ENCODE data around the gene FHAD1.
A peak's percentile ranks its signal among the peaks of the same experiment; 100 is the strongest.

FHAD1 gene

DNA sequence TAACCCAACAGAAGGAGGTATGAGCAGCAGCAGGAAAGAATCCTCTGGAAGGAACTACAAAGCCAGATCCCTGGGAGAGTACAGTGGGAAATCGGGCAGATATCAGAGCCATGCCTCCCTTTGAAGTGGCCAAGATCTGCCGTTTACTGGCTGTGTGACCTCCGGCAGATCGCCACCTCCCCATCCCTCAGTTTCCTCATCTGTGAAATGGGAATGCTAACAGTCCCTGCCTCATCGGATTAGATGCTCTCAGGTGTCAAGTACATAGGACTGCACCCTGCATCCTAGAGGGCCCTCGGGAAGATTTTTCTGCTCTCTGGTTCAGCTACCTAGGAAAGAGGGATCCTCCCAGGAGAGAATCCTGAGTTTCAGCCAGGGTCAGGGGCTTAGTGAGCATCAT lies 102.1 kb downstream of the FHAD1 start:
- H3K4me2 ChIP-seq (ENCODE audit: low read length): no peak overlapping the region
- H3K4me3 ChIP-seq (ENCODE audit: low read length): no peak overlapping the region
- H3K9me3 ChIP-seq (replicated peaks; ENCODE audit: low read length): no peaks in the 10 kb centered on the region
- H3K36me3 ChIP-seq (ENCODE audit: insufficient read depth, low read length): no peaks in the 10 kb centered on the region
- peaks cover 24% of the 10 kb centered on the region for H3K4me1 ChIP-seq (ENCODE audit: control insufficient read depth, insufficient read depth, low read length)
- no peaks in the 10 kb centered on the region for H3K27me3 ChIP-seq (ENCODE audit: control insufficient read depth, insufficient read depth, low read length)
- H3K9ac ChIP-seq (ENCODE audit: low read depth, low read length): no peak overlapping the region

DNA sequence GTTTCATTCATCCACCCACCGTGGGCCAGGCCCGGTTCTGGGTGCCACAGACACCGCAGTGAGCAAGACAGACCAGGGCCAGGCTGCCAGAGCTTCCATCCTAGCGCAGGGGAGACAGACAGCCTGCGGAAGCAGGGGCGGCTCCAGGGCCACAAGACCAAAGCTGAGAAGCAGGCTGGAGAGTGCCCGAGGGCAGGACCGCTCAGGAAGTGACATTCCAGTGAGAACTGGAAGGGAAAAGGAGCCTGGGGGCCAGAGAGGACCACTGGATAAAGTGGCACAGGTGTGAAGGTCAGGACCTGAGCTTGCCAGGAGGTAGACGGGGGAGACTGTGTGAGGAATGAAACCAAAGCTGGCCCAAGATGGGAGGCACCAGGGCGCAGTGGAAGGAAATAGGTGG lies 103.1 kb downstream of the FHAD1 start:
- H3K27me3 ChIP-seq (ENCODE audit: control insufficient read depth, insufficient read depth, low read length): no peaks in the 10 kb centered on the region
- peaks cover 30% of the 10 kb centered on the region for H3K4me1 ChIP-seq (ENCODE audit: control insufficient read depth, insufficient read depth, low read length)
- H3K9ac ChIP-seq (ENCODE audit: low read depth, low read length): no peak overlapping the region
- no peak overlapping the region for H3K4me2 ChIP-seq (ENCODE audit: low read length)
- H3K9me3 ChIP-seq (replicated peaks; ENCODE audit: low read length): no peaks in the 10 kb centered on the region
- no peak overlapping the region for H3K4me3 ChIP-seq (ENCODE audit: low read length)
- no peaks in the 10 kb centered on the region for H3K36me3 ChIP-seq (ENCODE audit: insufficient read depth, low read length)

DNA sequence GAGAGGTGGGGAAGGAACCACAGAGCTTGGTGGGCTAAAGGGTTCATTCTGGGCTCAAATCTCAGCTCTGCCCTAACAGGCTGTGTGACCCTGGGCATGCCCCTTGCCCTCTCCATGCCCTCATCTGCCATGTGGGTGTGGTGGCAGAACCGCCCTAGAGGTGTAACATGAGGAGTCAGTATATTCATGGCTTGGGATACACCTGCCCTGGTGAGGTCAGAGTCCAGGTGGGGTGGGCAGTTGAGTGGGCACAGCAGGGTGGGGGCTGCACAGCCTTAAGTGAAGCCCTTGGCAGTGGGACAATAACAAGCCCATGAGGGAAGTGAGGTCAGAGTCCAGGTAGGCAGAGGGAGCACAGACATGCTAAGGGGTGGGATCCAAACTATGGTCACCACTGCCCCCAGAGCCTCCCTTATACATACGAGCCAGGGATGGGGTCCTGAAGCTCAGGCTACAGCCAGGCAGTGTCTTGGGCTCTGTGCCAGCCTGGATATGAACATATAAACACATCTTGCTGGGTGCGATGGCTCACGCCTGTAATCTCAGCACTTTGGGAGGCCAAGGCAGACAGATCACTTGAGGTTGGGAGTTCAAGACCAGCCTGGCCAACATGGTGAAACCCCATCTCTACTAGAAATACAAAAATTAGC lies 103.7 kb downstream of the FHAD1 start:
- H3K4me1 ChIP-seq (ENCODE audit: control insufficient read depth, insufficient read depth, low read length): peaks cover 30% of the 10 kb centered on the region
- no peak overlapping the region for H3K4me2 ChIP-seq (ENCODE audit: low read length)
- H3K9ac ChIP-seq (ENCODE audit: low read depth, low read length): no peak overlapping the region
- H3K4me3 ChIP-seq (ENCODE audit: low read length): no peak overlapping the region
- H3K9me3 ChIP-seq (replicated peaks; ENCODE audit: low read length): no peaks in the 10 kb centered on the region
- H3K27me3 ChIP-seq (ENCODE audit: control insufficient read depth, insufficient read depth, low read length): no peaks in the 10 kb centered on the region
- no peaks in the 10 kb centered on the region for H3K36me3 ChIP-seq (ENCODE audit: insufficient read depth, low read length)

DNA sequence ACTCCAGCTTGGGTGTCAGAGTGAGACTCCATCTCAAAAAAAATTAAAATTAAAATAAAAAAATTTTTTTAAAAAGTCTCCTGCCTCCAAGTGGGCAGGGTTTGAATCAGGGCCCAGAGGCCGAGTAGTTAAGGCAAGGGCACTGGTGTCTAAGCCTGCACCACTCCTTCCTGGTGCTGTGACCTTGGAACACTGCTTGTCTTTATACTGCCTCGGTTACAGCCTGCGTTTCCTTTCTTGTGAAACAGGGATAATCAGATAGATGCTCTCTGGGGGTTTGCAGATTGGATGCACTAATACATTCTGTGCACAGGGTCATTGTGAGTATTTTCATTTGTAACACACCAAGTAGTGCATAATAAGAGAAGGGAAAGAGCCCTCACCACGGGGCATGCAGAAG lies 104.3 kb downstream of the FHAD1 start:
- no peaks in the 10 kb centered on the region for H3K27me3 ChIP-seq (ENCODE audit: control insufficient read depth, insufficient read depth, low read length)
- peaks cover 33% of the 10 kb centered on the region for H3K4me1 ChIP-seq (ENCODE audit: control insufficient read depth, insufficient read depth, low read length)
- H3K4me2 ChIP-seq (ENCODE audit: low read length): no peak overlapping the region
- H3K9me3 ChIP-seq (replicated peaks; ENCODE audit: low read length): no peaks in the 10 kb centered on the region
- no peaks in the 10 kb centered on the region for H3K36me3 ChIP-seq (ENCODE audit: insufficient read depth, low read length)
- no peak overlapping the region for H3K4me3 ChIP-seq (ENCODE audit: low read length)
- no peak overlapping the region for H3K9ac ChIP-seq (ENCODE audit: low read depth, low read length)

DNA sequence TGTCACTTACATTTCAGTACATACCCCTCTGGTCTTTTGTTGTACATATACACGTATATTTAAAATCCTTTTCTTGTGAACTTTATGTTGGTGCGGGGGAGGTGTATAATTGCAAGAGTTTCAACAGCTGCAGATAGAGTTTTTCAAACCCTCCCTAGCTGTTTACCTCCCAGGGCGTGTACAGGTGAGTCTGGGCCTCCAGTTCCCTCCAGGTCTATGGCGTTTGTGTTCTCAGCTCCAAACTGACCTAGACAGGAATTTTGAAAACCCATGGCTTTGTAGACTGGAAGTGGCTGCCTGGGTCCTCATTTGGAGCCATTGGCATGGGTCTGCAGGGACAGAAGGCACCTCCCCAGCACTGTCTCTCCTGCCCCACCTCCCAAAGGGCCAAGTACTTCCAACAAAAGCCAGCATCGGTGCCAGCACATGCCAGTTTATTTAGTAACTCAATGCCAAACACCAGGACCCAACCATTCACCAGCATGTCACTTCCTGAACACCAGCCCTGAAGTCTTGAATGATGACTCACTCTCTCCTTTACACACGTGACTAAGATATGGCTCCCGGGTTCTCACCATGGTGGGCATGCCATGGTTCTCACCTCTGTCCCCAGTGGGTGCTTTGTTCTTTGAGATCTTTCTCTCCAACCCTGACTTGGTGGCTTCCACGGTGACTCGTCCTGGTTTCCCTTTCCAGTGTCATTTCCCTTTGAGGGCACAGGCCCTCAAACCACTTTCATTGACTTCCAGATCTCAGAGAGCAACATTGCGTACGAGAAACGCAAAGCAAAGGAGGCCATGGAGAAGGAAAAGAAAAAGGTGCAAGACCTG lies 105.3 kb downstream of the FHAD1 start:
- peak overlapping the region; percentile 12 for H3K4me3 ChIP-seq (ENCODE audit: low read length)
- no peak overlapping the region for H3K9ac ChIP-seq (ENCODE audit: low read depth, low read length)
- H3K4me1 ChIP-seq (ENCODE audit: control insufficient read depth, insufficient read depth, low read length): peaks cover 43% of the 10 kb centered on the region

DNA sequence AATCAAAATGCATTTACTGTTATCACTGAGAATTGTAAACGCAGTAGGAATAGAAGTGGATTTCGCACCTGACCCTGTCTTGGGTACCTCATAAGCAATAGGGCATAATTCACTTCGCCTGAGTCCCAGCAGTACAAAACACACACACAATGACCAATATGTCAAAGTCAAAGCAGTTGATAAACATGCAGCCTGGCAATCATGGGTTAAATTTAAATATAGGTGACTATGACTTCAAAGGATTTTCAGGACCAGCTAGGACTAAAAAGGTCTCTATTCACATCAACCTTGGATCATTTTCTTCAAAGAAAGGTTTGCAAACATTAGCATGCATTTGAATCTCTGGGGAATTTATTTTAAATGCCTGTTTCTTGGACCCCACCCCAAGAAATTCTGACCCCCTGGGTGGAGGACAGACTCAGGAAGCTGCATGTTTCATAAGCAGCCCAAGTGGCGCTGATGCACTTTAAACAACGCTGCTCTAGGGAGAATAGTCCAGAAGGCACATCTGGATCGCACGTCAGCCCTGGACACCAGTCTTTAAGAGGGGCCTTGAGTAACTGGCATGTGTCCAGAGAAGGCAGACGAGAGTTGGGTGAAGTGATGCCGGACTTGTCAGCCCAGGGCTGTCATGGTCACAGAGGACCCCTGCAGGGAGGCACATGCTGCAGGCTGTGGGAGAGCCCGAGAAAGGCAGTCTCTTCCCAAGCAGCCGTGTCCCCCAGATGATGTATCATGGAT lies 107.0 kb downstream of the FHAD1 start:
- H3K9me3 ChIP-seq (replicated peaks; ENCODE audit: low read length): no peaks in the 10 kb centered on the region
- no peak overlapping the region for H3K4me3 ChIP-seq (ENCODE audit: low read length)
- H3K4me1 ChIP-seq (ENCODE audit: control insufficient read depth, insufficient read depth, low read length): peaks cover 44% of the 10 kb centered on the region
- H3K27me3 ChIP-seq (ENCODE audit: control insufficient read depth, insufficient read depth, low read length): no peaks in the 10 kb centered on the region
- H3K4me2 ChIP-seq (ENCODE audit: low read length): no peak overlapping the region
- H3K9ac ChIP-seq (ENCODE audit: low read depth, low read length): no peak overlapping the region
- no peaks in the 10 kb centered on the region for H3K36me3 ChIP-seq (ENCODE audit: insufficient read depth, low read length)

More for the DNA sequence above, 105.3 kb downstream of the FHAD1 start:
- H3K36me3 ChIP-seq (ENCODE audit: insufficient read depth, low read length): no peaks in the 10 kb centered on the region
- no peaks in the 10 kb centered on the region for H3K27me3 ChIP-seq (ENCODE audit: control insufficient read depth, insufficient read depth, low read length)
- peak overlapping the region; percentile 24 for H3K4me2 ChIP-seq (ENCODE audit: low read length)
- H3K9me3 ChIP-seq (replicated peaks; ENCODE audit: low read length): no peaks in the 10 kb centered on the region

DNA sequence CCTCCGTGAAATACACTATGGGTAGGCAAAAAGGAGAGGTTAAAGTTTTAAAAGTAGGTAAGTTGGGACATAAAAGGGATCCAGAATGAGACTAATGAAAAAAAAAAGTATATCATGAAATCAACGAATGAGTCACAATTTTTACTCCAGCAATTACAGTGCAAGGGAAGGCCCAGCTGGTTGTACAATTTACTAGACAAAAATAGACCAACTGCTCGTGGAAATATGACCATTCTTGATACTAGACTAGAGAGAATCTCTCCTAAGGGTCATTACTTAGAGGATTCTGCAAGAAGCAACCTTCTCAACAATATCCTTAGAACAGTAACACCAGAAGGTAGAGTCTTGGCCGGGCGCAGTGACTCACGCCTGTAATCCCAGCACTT lies 107.5 kb downstream of the FHAD1 start:
- Histone ChIP-seq H3K4me2 (ENCODE audit: low read length) (no peak overlapping the region), H3K9ac (ENCODE audit: low read depth, low read length) (no peak overlapping the region), H3K4me1 (ENCODE audit: control insufficient read depth, insufficient read depth, low read length) (peaks cover 44% of the 10 kb centered on the region), H3K9me3 (replicated peaks; ENCODE audit: low read length) (no peaks in the 10 kb centered on the region), H3K4me3 (ENCODE audit: low read length) (no peak overlapping the region), H3K27me3 (ENCODE audit: control insufficient read depth, insufficient read depth, low read length) (no peaks in the 10 kb centered on the region), H3K36me3 (ENCODE audit: insufficient read depth, low read length) (no peaks in the 10 kb centered on the region)

DNA sequence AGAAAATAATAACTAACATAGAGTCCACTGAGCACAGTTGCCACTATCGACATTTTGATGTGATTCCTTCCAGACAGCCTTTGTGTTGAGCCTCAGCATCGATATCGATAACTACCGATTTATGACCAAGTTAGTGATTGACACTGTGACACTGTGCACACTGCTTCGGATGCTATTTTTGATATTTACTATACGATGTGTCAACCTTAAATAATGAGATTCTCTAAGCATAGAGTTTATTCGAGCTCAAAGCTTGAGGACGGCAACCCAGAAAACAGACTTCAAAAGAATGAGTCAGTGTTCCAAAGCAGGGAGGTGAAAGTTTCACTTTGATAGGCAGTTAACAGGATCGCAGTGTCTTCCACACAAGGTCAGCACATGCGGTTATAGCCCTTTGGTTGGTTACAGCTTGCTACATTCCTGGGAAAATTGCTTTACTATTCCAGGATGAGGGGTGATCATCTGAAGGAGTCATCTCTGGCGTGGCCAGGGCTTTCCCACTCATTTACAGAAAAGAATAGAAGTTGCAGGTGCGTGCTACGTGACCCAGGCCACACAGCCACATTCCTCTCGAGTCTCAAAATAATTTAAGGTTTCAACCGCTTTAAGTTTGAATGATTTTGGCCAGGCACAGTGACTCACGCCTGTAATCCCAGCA lies 109.1 kb downstream of the FHAD1 start:
- Histone ChIP-seq H3K36me3 (ENCODE audit: insufficient read depth, low read length) (no peaks in the 10 kb centered on the region), H3K27me3 (ENCODE audit: control insufficient read depth, insufficient read depth, low read length) (no peaks in the 10 kb centered on the region), H3K4me2 (ENCODE audit: low read length) (no peak overlapping the region), H3K4me1 (ENCODE audit: control insufficient read depth, insufficient read depth, low read length) (peaks cover 44% of the 10 kb centered on the region), H3K4me3 (ENCODE audit: low read length) (no peak overlapping the region), H3K9ac (ENCODE audit: low read depth, low read length) (no peak overlapping the region), H3K9me3 (replicated peaks; ENCODE audit: low read length) (no peaks in the 10 kb centered on the region)

DNA sequence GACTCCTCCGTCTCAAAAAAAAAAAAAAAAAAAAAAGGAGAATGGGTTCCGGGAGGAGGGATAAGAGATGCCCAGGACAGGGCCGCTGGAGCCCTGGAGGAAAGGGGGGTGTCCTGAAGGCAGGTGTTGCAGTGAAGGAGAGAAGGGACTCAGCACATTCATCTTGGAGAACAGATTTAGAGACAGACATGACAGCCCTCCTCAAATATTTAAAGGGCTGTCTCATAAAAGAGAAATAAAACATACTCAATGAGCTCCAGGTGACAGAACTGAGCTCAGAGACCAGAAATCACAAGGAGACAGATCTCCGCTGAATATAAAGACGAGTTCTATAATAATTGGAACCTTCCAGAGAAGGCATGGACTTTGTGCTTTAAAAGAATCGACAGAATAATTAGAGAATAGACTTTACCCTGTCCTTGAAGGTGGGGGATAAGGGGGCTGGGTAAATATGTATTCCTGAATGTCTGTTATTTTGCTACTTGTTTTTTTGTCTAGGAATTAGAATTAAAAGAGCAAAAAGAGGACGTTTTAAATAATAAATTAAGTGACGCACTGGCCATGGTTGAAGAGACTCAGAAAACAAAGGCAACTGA lies 110.7 kb downstream of the FHAD1 start:
- Histone ChIP-seq H3K4me1 (ENCODE audit: control insufficient read depth, insufficient read depth, low read length) (peaks cover 30% of the 10 kb centered on the region), H3K9ac (ENCODE audit: low read depth, low read length) (no peak overlapping the region), H3K4me2 (ENCODE audit: low read length) (no peak overlapping the region), H3K27me3 (ENCODE audit: control insufficient read depth, insufficient read depth, low read length) (no peaks in the 10 kb centered on the region), H3K36me3 (ENCODE audit: insufficient read depth, low read length) (no peaks in the 10 kb centered on the region), H3K9me3 (replicated peaks; ENCODE audit: low read length) (no peaks in the 10 kb centered on the region), H3K4me3 (ENCODE audit: low read length) (no peak overlapping the region)

DNA sequence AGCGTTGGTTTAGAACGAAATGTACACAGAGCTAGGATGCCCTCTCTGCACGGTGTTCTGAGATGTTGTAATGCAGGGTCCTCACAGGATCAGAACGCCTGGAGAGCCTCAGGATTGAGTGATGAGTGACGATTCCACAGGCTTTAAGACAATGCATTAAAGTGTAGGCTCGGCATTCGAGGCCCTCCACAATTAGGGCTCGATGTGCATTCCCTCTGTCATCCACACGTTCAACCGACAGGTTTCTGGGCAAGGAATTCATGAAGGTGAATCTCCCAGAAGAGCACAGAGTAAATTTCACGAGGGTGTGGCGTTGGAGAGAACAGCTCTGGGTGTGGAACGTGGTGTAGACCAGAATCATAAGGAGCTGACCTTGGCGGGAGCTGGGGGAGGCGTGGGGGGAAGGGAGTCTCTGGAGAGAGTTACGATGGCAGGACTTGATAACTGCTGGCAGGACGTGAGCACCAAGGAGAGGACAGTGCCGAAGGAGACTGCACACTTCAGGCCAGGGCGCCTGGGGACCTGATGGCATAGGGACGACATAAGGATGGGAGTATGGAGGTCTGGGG lies 111.6 kb downstream of the FHAD1 start:
- no peaks in the 10 kb centered on the region for H3K36me3 ChIP-seq (ENCODE audit: insufficient read depth, low read length)
- H3K9me3 ChIP-seq (replicated peaks; ENCODE audit: low read length): no peaks in the 10 kb centered on the region
- no peaks in the 10 kb centered on the region for H3K27me3 ChIP-seq (ENCODE audit: control insufficient read depth, insufficient read depth, low read length)
- H3K4me2 ChIP-seq (ENCODE audit: low read length): no peak overlapping the region
- H3K4me3 ChIP-seq (ENCODE audit: low read length): no peak overlapping the region
- peaks cover 25% of the 10 kb centered on the region for H3K4me1 ChIP-seq (ENCODE audit: control insufficient read depth, insufficient read depth, low read length)
- H3K9ac ChIP-seq (ENCODE audit: low read depth, low read length): no peak overlapping the region

DNA sequence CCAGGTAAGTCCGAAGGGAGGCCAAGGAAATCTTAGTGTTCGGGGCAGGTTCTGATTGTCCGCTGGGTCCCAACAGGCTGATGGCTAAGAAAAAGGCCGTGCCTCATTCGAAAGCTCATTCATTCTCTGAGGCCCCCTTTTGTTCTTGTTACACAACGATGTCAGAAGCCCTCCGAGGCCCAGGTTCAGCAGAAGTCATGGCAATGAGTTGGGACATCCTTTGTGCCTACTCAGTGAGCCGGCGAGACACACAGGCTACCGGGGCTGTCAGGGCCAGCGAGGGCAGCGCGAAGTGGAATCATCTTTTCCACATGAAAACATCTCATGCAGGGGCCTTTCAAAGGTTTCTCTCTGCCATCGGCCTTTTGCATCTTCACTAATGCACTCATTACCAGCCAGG lies 113.7 kb downstream of the FHAD1 start:
- Histone ChIP-seq H3K4me3 (ENCODE audit: low read length) (no peak overlapping the region), H3K4me1 (ENCODE audit: control insufficient read depth, insufficient read depth, low read length) (peaks cover 14% of the 10 kb centered on the region), H3K9me3 (replicated peaks; ENCODE audit: low read length) (no peaks in the 10 kb centered on the region), H3K4me2 (ENCODE audit: low read length) (no peak overlapping the region), H3K9ac (ENCODE audit: low read depth, low read length) (no peak overlapping the region), H3K27me3 (ENCODE audit: control insufficient read depth, insufficient read depth, low read length) (no peaks in the 10 kb centered on the region), H3K36me3 (ENCODE audit: insufficient read depth, low read length) (no peaks in the 10 kb centered on the region)

Measured in skeletal muscle satellite cell (primary cell).